Naive thymus-derived CD4-positive, alpha-beta T cell (primary cell): ENCODE results near the gene TIMP2. TPM values are rescaled to one million over a fixed set of nuclear protein-coding genes. Genes with fewer than 3 reads are reported as not detected.
A peak's percentile ranks its signal among the peaks of the same experiment; 100 is the strongest.

ENCODE experiments used
- ATAC-seq: fragments of 150-1000 bp; cut with Tn5 transposase; 2 replicates; pipeline ENCODE4 v1.10.0; 2021; ENCODE audit warnings: mild to moderate bottlenecking, moderate library complexity
- CTCF ChIA-PET: fragments of 350-600 bp; sonication (Branson Sonifier 250); formaldehyde crosslinking; loops from one replicate; lab custom pipeline; 2021; ENCODE audit warnings: antibody characterized with exemption; lab: Charles Lee
- POLR2A ChIA-PET: fragments of 350-600 bp; sonication (Branson Sonifier 250); formaldehyde crosslinking; loops from one replicate; lab custom pipeline; 2021; ENCODE audit warnings: antibody characterized with exemption, inconsistent platforms; lab: Charles Lee
- DNase-seq, 9 donors: peaks; one replicate each; pipeline versions ENCODE4 v3.0.0 to v3.0.0-alpha.2; 2020 to 2022; ENCODE audit warnings: mixed read lengths in 1 of 9
- H3K27ac ChIP-seq: one replicate; pipeline ENCODE4 v1.7.0; 2013; ENCODE audit warnings: mild to moderate bottlenecking, low read depth, low read length, moderate library complexity
- H3K27me3 ChIP-seq, 2 donors: one replicate each; pipeline ENCODE4 v1.7.0; 2013; ENCODE audit warnings: low read length in 2 of 2, mild to moderate bottlenecking in 2 of 2, moderate library complexity in 2 of 2; ENCODE audit not compliant: control insufficient read depth in 2 of 2, insufficient read depth in 2 of 2
- H3K36me3 ChIP-seq, 3 experiments: 1 replicate in 2 of 3; 2 replicates in 1 of 3; pipeline ENCODE4 v1.7.0; 2013; ENCODE audit warnings: low read length in 3 of 3, mild to moderate bottlenecking in 3 of 3, moderate library complexity in 1 of 3; ENCODE audit not compliant: insufficient read depth in 3 of 3, control insufficient read depth in 2 of 3
- H3K4me1 ChIP-seq, 2 donors: one replicate each; pipeline ENCODE4 v1.7.0; 2013; ENCODE audit warnings: low read length in 2 of 2, mild to moderate bottlenecking in 2 of 2, moderate library complexity in 1 of 2; ENCODE audit not compliant: control insufficient read depth in 2 of 2, insufficient read depth in 2 of 2
- H3K4me3 ChIP-seq: 2 replicates; pipeline ENCODE4 v1.7.0; 2013; ENCODE audit warnings: mild to moderate bottlenecking, low read length
- H3K9me3 ChIP-seq, 3 experiments: 1 replicate in 2 of 3; 2 replicates in 1 of 3; pipeline ENCODE4 v1.7.0; 2013; ENCODE audit warnings: low read length in 3 of 3; ENCODE audit not compliant: control insufficient read depth in 2 of 3
- H3K27ac Mint-ChIP-seq, 9 donors: one replicate each; pipeline ENCODE4 v1.8.0; 2020 to 2022; ENCODE audit warnings: mixed read lengths in 9 of 9, mild to moderate bottlenecking in 8 of 9, moderate library complexity in 5 of 9, inconsistent platforms in 2 of 9
- H3K27me3 Mint-ChIP-seq, 5 donors: one replicate each; pipeline ENCODE4 v1.8.0; 2021 to 2022; ENCODE audit warnings: mixed read lengths in 5 of 5, mild to moderate bottlenecking in 1 of 5
- H3K36me3 Mint-ChIP-seq, 5 donors: one replicate each; pipeline ENCODE4 v1.8.0; 2020 to 2022; ENCODE audit warnings: mixed read lengths in 5 of 5, mild to moderate bottlenecking in 3 of 5, inconsistent platforms in 1 of 5
- H3K4me1 Mint-ChIP-seq, 7 donors: one replicate each; pipeline ENCODE4 v1.8.0; 2020 to 2022; ENCODE audit warnings: mixed read lengths in 7 of 7, mild to moderate bottlenecking in 3 of 7, inconsistent platforms in 1 of 7
- H3K4me3 Mint-ChIP-seq, 10 donors: one replicate each; pipeline ENCODE4 v1.8.0; 2020 to 2022; ENCODE audit warnings: mild to moderate bottlenecking in 10 of 10, mixed read lengths in 10 of 10, moderate library complexity in 6 of 10, inconsistent platforms in 2 of 10
- H3K9me3 Mint-ChIP-seq, 11 donors: one replicate each; pipeline ENCODE4 v1.8.0; 2020 to 2022; ENCODE audit warnings: mixed read lengths in 11 of 11, mild to moderate bottlenecking in 4 of 11, inconsistent platforms in 1 of 11, moderate library complexity in 1 of 11
- intact Hi-C, 2 donors: fragments of 100-400 bp; cut with micrococcal nuclease; formaldehyde crosslinking; loops; one replicate each; pipeline ENCODE4 v1.15.1; 2023
- polyA plus RNA-seq, 2 donors: library from polyadenylated mRNA; unstranded; fragments of 300-500 nt; fragmentation: Illumina TruSeq; gene quantifications; one replicate each; pipeline ENCODE4 v1.2.3, GENCODE V29; 2021
- total RNA-seq, 6 experiments: library from RNA in 5 of 6; stranded (reverse) in 5 of 6; gene quantifications; 1 replicate in 5 of 6; 2 replicates in 1 of 6; pipeline ENCODE4 v1.2.3 and lab custom pipeline; 2021 to 2026

Gene TIMP2
- total and polyA plus RNA-seq, 7 experiments from 2014 or later: 0.23 to 46.1 (median 5.7) TPM

DNA sequence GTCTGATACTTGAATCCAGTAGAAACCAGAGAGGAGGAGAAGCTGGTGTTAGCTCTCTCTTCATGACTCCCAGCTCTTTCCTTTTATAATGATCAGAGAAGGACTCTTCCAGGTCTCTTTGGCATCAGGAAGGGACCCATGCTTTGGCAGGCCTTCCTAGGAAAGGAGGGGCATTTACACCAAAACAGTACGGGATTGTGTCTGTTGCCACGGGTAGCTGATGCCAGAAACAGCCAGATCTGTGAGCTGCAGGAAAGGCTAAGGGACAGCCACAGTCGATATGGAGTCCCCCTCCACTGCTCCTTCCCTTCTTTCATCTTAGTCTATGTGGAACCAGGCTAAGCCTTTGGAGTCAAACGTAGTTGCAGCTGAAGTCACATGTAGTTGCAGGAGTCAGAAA is 31.5 kb downstream of the TIMP2 start:
- Histone ChIP-seq H3K27ac (no peak overlapping the region), H3K36me3 (no peaks in the 10 kb centered on the region), H3K9me3 (no peaks in the 10 kb centered on the region), H3K27me3 (no peaks in the 10 kb centered on the region), H3K4me3 (no peak overlapping the region), H3K4me1 (peaks cover 0 to 16% of the 10 kb centered on the region in 2 donors)
- POLR2A ChIA-PET: no interaction called here
- H3K4me1 Mint-ChIP-seq: peaks cover 19 to 39% (median 35%) of the 10 kb centered on the region in 7 donors
- intact Hi-C loops: no loop called here
- DNase-seq: no peak
- peak overlapping the region in 4 of 9 donors; percentile 19 to 61 (median 25) for H3K27ac Mint-ChIP-seq
- ATAC-seq: no peak
- CTCF ChIA-PET: no interaction called here
- no peaks in the 10 kb centered on the region for H3K9me3 Mint-ChIP-seq
- H3K4me3 Mint-ChIP-seq: no peak overlapping the region
- H3K36me3 Mint-ChIP-seq: no peaks in the 10 kb centered on the region
- peaks cover 0 to 9% (median 0%) of the 10 kb centered on the region in 5 donors for H3K27me3 Mint-ChIP-seq

DNA sequence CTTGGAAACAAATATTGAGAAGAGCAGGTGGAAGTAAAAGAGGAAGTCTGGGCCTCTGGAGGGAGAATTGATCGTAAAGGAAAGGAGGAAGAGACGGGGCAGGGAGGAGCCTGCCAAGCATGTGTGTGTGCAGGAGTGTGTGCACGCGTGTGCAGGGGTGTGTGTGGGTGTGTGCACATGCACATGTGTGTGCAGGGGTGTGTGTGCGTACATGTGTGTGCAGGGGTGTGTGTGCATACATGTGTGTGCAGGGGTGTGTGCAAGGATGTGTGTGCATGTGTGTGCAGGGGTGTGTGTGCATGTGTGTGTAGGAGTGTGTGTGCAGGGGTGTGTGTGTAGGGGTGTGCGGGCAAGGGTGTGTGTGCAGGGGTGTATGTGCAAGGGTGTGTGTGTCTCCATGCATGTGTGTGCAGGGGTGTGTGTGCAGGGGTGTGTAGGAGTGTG is 32.2 kb downstream of the TIMP2 start:
- Mint-ChIP-seq H3K27ac (peak overlapping the region in 6 of 9 donors; percentile 1 to 77 (median 54)), H3K9me3 (no peaks in the 10 kb centered on the region), H3K27me3 (peaks cover 0 to 11% (median 0%) of the 10 kb centered on the region in 5 donors), H3K4me3 (no peak overlapping the region), H3K4me1 (peaks cover 19 to 41% (median 35%) of the 10 kb centered on the region in 7 donors), H3K36me3 (no peaks in the 10 kb centered on the region)
- CTCF ChIA-PET: interaction anchor here (1.7 kb wide), 1 partner anchor 27 kb away, joined by 5 read pairs; no protein-coding TSS in a partner anchor
- no peak for DNase-seq
- H3K9me3 ChIP-seq: no peaks in the 10 kb centered on the region
- H3K36me3 ChIP-seq: no peaks in the 10 kb centered on the region
- H3K4me3 ChIP-seq: no peak overlapping the region
- no peaks in the 10 kb centered on the region for H3K27me3 ChIP-seq
- POLR2A ChIA-PET: no interaction called here
- intact Hi-C loops: no loop called here
- H3K4me1 ChIP-seq: peaks cover 0 to 17% of the 10 kb centered on the region in 2 donors
- no peak overlapping the region for H3K27ac ChIP-seq
- ATAC-seq: no peak

DNA sequence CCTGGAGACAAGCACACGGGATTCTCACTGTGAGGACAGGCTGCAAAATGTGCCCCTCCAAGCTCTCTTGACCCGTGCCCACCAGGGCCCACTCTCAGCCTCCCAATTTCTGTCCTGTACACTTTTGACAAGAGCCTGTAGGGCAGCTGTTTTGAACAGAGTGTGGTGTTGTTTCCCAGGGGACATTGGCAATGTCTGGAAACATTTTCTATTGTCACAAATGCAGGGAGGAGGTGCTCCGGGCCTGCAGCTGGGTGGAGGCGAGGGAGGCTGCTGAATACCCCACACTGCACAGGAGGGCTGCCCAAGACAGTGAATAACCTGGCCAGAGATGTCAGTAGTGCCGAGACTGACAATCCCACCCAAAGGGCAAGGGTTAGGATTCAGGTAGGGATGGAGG is 32.7 kb downstream of the TIMP2 start:
- Mint-ChIP-seq H3K27me3 (peaks cover 0 to 11% (median 0%) of the 10 kb centered on the region in 5 donors), H3K4me3 (no peak overlapping the region), H3K9me3 (no peaks in the 10 kb centered on the region), H3K27ac (peak overlapping the region in 3 of 9 donors; percentile 24 to 77 (median 65)), H3K4me1 (peaks cover 19 to 43% (median 35%) of the 10 kb centered on the region in 7 donors), H3K36me3 (no peaks in the 10 kb centered on the region)
- ATAC-seq (no peak), DNase-seq (no peak)
- no peaks in the 10 kb centered on the region for H3K27me3 ChIP-seq
- POLR2A ChIA-PET: no interaction called here
- no peak overlapping the region for H3K27ac ChIP-seq
- no peak overlapping the region for H3K4me3 ChIP-seq
- H3K4me1 ChIP-seq: peaks cover 0 to 17% of the 10 kb centered on the region in 2 donors
- intact Hi-C loops: no loop called here
- H3K9me3 ChIP-seq: no peaks in the 10 kb centered on the region
- H3K36me3 ChIP-seq: no peaks in the 10 kb centered on the region
- CTCF ChIA-PET: interaction anchor here (0.5 to 1.7 kb wide), 2 partner anchors 26 to 115 kb away, joined by 5 to 6 read pairs; no protein-coding TSS in a partner anchor

DNA sequence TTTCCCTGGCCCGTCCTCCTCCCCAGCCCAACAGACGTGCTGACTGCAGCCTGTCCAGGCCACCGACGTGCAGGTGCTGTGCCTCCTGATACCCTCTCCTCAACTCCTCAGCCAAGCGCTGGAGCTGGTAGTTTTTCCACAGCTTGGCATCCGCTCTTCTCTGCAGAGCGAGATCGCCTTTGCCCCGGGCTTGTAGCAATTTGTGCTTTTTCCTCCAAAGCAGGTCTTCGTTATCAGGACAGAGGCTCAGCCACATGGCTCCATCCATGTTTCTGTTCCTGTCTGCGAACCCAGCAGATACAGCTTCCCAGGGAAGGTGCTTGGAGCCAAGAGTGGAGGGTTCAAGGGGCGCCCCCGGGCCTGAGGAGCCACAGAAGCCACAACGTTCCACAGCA is 33.1 kb downstream of the TIMP2 start:
- Histone ChIP-seq H3K27ac (no peak overlapping the region), H3K4me3 (no peak overlapping the region), H3K27me3 (no peaks in the 10 kb centered on the region), H3K36me3 (no peaks in the 10 kb centered on the region), H3K9me3 (no peaks in the 10 kb centered on the region), H3K4me1 (peaks cover 0 to 17% of the 10 kb centered on the region in 2 donors)
- Mint-ChIP-seq H3K9me3 (no peaks in the 10 kb centered on the region), H3K4me1 (peaks cover 19 to 43% (median 35%) of the 10 kb centered on the region in 7 donors), H3K27ac (peak overlapping the region in 6 of 9 donors; percentile 21 to 96 (median 86)), H3K36me3 (no peaks in the 10 kb centered on the region), H3K27me3 (peaks cover 0 to 11% (median 0%) of the 10 kb centered on the region in 5 donors), H3K4me3 (peak overlapping the region in 3 of 10 donors; percentile 18 to 43 (median 21))
- CTCF ChIA-PET: interaction anchor here (0.5 to 1.7 kb wide), 2 partner anchors 26 to 115 kb away, joined by 5 to 6 read pairs; no protein-coding TSS in a partner anchor
- ATAC-seq (no peak), DNase-seq (no peak)
- POLR2A ChIA-PET: no interaction called here
- intact Hi-C loops: no loop called here

DNA sequence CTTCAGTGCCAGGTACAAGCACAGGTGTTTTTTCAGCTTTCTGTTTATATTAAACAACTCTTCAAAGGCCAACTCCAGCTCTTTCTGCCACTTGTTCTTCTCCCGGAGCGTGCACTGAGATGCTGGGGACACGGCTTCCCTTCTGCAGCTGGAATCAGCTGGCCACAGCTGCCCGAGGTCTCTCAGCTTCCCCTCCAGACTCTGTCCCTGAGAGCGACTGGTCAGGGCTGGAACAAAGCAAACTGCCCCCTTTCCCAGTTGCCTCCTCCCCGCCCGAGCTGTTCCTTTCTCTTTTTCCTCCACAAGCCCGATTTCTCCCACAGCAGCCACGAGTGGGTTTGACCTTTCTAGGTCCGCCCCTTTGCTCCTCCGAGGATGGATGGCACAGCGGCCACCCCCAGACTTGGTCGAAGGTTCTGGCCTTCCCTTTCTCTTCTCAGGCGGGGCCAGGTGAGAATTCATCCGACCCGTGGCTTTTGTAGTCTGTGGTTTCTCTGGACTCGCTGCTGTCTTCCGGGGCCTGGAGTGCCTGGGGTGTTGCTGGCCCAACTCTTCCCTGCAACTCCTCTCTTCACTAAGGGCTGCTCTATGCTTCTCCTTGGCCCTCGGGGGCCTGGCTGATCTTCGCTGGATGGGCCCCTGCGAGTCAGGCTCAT is 33.7 kb downstream of the TIMP2 start:
- Histone ChIP-seq H3K9me3 (no peaks in the 10 kb centered on the region), H3K4me3 (no peak overlapping the region), H3K27ac (no peak overlapping the region), H3K36me3 (no peaks in the 10 kb centered on the region), H3K27me3 (no peaks in the 10 kb centered on the region), H3K4me1 (peaks cover 0 to 17% of the 10 kb centered on the region in 2 donors)
- peaks cover 19 to 43% (median 35%) of the 10 kb centered on the region in 7 donors for H3K4me1 Mint-ChIP-seq
- peak overlapping the region in 8 of 10 donors; percentile 9 to 67 (median 46) for H3K4me3 Mint-ChIP-seq
- no peak for DNase-seq
- H3K9me3 Mint-ChIP-seq: no peaks in the 10 kb centered on the region
- CTCF ChIA-PET: interaction anchor here (1.7 kb wide), 1 partner anchor 25 kb away, joined by 5 read pairs; no protein-coding TSS in a partner anchor
- no peak for ATAC-seq
- H3K27me3 Mint-ChIP-seq: peaks cover 0 to 11% (median 0%) of the 10 kb centered on the region in 5 donors
- intact Hi-C loops: loop anchor here in 1 of 2 donors (2.0 kb wide), 1 partner anchor 33 kb away; the partner anchor contains the start of gene TIMP2
- H3K27ac Mint-ChIP-seq: peak overlapping the region; percentile 49 to 96 (median 87)
- POLR2A ChIA-PET: no interaction called here
- no peaks in the 10 kb centered on the region for H3K36me3 Mint-ChIP-seq

DNA sequence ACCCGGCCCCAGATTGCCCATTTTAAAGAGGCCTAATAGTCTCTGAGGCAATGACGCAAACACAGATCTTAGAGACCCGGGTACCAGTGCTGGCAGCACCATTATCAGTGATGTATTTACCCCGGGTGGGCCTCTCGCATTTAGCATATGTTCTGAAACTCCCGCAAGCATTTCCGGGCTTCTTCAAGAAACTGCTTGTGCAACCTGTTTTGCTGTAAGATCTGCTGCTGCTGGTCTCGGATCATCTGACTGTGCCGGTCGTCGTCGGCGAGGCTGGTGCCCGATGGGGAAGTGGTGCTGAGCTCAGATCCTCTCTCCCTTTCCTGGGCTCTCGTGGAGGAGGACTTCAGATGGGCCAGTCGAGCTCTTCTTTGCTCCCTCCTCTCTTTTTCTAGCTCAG is 34.7 kb downstream of the TIMP2 start:
- intact Hi-C loops: loop anchor here in 1 of 2 donors (2.0 kb wide), 1 partner anchor 34 kb away; the partner anchor contains the start of gene TIMP2
- Histone ChIP-seq H3K27ac (peak overlapping the region; percentile 53), H3K27me3 (no peaks in the 10 kb centered on the region), H3K36me3 (no peaks in the 10 kb centered on the region), H3K4me3 (no peak overlapping the region), H3K4me1 (peaks cover 0 to 17% of the 10 kb centered on the region in 2 donors), H3K9me3 (no peaks in the 10 kb centered on the region)
- ATAC-seq: peak; percentile 82
- Mint-ChIP-seq H3K9me3 (no peaks in the 10 kb centered on the region), H3K36me3 (no peaks in the 10 kb centered on the region), H3K27ac (peak overlapping the region; percentile 49 to 96 (median 87)), H3K27me3 (peaks cover 0 to 11% (median 0%) of the 10 kb centered on the region in 5 donors), H3K4me3 (peak overlapping the region in 9 of 10 donors; percentile 15 to 69 (median 49)), H3K4me1 (peaks cover 19 to 43% (median 35%) of the 10 kb centered on the region in 7 donors)
- DNase-seq: peak; percentile 30 to 71 (median 64)
- CTCF ChIA-PET: interaction anchor here (0.6 to 1.1 kb wide), 3 partner anchors 10 to 125 kb away, joined by 3 to 4 read pairs (median 3); no protein-coding TSS in a partner anchor
- POLR2A ChIA-PET: interaction anchor here (1.0 kb wide), 1 partner anchor 10 kb away, joined by 3 read pairs; no protein-coding TSS in a partner anchor
